ENCODE results near the gene KCNK6.
A peak's percentile ranks its signal among the peaks of the same experiment; 100 is the strongest.
"Not testable (repeated sequence)": the region's sequence is repeated elsewhere in the genome, so short reads cannot be mapped to it uniquely, and the experiment has no call there.

KCNK6 gene

DNA sequence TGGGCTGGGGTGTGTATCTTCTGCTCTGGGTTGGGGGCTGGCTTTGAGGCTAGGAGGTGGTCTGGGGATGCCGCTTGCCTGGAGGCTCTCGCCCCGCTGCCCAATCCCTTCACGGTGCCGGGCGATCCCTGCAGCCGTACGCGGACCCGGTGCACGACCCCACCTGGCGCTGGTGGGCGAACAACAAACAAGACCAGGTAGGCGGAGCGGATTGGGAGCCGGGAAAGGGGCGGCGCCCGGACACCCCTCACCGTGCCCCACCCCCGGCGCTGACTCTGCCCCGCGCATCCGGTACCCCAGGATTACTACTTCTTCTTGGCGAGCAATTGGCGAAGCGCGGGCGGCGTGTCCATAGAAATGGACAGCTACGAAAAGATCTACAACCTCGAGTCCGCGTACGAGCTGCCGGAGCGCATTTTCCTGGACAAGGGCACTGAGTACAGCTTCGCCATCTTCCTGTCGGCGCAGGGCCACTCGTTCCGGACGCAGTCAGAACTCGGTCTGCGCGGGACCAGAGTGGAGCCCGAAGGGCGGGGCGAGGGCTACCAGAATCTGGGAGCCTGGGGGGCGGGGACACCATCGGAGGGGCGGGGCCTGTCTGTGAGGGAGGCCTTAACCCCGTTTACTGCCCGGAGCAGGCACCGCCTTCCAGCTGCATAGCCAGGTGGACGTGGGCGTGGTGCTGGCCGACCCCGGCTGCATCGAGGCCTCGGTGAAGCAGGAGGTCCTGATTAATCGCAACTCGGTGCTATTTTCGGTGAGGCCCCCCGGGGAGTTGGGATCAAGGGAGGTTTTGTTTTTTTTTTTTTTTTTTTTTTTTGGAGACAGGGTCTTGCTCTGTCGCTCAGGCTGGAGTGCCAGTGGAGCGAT is 42.7 kb downstream of the KCNK6 start:
- peak; percentile 77 for DNase-seq

DNA sequence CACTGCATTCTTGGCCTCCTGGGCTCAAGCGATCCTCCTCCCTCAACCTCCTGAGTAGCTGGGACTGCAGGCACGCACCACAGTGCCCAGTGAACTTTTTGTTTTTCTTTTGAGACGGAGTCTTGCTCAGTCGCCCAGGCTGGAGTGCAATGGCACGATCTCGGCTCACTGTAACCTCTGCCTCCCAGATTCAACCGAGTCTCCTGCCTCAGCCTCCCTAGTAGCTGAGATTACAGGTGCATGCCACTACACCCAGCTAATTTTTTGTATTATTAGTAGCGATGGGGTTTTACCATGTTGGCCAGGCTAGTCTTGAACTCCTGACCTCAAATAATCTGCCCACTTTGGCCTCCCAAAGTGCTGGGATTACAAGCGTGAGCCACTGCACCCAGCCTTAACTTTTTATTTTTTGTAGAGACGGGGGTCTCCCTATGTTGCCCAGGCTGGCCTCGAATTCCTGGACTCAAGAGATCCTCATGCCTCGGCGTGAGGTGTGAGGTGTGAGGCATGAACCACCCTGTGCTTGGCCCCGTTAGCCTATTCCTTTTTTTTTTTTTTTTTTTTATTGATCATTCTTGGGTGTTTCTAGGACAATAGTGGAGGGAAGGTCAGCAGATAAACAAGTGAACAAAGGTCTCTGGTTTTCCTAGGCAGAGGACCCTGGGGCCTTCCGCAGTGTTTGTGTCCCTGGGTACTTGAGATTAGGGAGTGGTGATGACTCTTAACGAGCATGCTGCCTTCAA is 43.5 kb downstream of the KCNK6 start:
- not testable (repeated sequence) for DNase-seq

DNA sequence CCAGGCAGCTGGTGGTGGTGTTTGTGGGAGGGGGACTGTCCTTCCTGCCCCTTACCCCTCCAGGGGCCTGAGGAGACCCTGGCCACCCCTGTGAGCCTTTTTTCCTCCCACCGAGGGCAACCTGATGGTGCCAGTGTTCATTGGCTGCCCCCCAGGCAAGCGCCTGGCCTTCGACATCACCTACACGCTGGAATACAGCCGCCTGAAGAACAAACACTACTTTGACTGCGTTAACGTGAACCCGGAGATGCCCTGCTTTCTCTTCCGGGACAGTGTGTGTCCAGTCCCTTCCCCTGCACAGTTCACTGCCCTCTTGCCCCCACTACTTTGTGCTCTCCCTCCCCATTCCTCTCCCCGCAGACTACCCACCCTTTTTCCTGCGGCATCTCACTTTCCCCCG is 47.4 kb downstream of the KCNK6 start:
- DNase-seq: no peak

DNA sequence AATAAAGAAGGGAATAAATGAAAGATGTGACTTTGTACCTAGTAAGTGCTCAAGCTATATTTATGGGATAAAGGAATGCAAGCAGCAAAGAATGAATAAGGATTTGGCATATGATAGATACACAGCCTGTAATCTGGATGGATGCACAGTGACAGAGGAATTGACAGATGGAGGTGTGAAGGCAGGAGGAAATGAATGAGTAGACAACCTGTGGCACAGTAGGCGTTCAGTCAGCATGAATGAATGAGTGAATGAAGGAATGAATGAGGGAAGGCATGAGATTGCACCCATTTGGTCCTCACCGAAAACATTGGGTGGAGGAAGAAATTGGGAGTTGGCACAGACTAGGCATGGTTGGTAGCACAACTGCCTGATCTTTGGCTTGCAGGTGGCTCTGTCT is 49.9 kb downstream of the KCNK6 start:
- no peak for DNase-seq

DNA sequence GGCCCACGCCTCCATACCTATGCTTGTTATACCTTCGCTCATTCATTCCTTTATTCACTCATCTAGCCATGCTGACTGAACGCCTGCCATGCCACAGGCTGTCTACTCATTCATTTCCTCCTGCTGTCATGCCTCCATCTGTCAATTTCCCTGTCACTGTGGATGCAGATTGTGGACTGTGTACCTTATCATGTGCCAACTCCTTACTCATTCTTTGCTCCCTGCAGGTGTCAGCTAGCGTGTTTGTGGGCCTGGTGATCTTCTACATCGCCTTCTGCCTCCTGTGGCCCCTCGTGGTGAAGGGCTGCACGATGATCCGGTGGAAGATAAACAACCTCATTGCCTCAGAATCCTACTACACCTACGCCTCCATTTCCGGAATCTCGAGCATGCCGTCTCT is 50.7 kb downstream of the KCNK6 start:
- no peak for DNase-seq

DNA sequence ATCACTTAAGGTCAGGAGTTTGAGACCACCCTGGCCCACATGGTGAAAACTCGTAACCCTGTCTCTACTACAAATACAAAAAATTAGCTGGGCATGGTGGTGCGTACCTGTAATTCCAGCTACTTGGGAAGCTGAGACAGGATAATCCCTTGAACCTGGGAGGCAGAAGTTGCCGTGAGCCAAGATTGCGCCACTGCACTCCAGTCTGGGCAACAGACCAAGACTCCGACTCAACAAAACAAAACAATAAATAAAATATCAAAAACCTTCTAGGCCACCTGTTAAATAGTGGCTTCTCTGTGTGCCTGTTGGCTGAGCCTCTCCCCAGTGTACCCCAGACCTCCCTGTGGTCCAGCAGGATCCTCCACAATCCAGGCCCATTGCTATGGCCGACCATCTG is 51.4 kb downstream of the KCNK6 start:
- no peak for DNase-seq

DNA sequence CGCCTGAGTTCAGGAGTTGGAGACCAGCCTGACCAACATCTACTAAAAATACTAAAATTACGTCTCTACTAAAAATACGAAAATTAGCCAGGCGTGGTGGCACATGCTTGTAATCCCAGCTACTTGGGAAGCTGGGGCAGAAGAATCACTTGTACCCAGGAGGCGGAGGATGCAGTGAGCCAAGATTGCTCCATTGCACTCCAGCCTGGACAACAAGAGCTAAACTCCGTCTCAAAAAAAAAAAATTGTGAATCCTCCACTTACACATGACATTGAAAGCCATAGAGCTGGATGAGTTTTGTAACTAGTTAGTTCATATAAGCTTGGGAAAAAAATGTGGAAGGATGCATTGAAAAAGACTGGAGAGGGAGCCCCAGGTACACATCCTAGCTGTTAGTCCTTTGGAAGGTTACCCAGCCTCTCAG is 54.3 kb downstream of the KCNK6 start:
- DNase-seq: no peak

DNA sequence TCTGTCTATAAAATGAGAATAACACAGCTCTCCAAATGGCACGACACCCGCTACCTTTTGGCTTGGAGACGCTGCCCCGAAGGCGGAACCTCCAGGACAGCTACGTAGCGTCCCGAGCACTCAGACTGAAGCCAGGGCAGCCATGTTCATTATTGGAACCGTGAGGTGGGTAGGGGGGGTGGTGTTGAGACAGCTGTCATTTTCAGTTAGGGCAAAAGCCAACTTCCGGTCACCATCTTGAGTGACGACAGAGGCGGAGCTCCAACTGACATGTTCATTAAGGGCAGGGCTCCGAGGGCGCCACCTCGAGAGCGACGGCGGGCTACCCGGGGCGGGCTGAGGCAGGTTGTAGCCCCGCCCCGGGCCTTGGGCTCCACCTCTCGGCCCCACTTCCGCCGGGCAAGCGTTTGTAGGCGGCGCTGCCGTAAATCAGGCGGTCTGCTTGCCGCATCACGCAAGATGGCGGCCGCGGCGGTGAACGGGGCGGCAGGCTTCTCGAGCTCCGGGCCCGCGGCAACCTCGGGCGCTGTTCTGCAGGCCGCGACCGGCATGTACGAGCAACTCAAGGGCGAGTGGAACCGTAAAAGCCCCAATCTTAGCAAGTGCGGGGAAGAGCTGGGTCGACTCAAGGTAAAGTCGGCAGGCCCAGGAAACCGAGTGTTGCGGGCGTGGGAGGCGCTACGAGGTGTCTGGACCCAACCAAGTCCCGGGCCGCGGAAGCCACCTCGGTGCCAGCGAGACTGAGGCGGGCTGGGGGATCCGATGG is 54.9 kb downstream of the KCNK6 start, which contains the start of gene PSMD8:
Gene PSMD8, plus strand, starts transcription at position 240 of the 766 bp plus-strand sequence. Its CDS starts 31 bp downstream, at position 271.
- DNase-seq: peak; percentile 100

DNA sequence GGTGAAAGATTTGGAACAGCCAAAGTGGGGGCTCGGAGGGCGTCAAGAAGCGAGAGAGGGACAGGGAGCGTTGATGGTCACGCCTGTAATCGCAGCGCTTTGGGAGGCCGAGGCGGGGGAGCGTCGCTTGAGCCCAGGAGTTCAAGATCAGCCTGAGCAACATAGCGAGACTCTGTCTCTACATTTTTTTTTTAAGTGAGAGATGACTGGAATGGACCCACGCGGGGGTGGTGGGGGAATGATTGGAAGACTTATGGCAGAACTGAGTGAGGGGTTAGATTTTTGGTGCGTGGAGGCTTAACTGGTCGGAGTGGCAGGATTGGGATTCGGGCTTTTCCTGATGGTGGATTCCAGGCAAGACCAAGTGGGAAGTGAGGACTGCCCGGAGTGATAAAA is 55.5 kb downstream of the KCNK6 start:
- DNase-seq: no peak

DNA sequence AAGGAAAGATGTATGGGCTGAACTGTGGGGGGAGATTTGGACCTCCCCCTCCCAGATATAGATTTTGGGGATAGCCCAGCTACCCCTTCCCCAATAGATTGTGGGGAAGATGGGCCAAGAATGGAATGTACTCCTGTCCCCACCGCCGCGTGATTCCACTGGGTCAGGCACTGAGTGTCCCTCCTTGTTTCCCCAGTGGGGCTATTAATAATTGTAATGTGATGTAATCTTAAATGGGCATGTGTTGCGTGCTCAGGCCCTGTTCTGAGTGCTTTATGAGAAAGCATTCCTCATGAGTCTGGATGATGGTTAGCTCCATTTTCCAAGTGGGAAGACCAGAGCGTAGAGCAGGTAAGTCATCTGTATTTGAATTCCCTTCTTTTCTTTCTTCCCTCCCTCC is 56.1 kb downstream of the KCNK6 start:
- no peak for DNase-seq

DNA sequence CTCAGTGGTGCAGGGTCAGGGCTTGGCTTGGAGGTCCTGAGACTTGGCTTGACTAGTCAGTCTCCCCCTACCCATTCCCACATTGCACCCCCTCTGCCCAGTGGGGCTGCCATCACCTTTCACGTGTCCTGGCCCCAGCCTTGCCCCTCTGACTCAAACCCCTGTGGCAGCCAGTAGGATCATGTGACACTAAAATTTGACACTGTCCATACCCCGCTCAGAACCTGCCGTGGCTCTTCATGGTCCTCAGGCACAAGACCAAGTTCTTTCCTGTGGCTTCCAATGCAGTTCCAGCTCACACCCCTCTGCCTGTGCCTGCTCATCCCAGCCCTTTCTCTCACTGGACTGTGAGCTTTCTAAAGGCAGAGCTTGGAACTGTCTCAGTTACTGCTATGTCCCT is 56.9 kb downstream of the KCNK6 start:
- DNase-seq: no peak

DNA sequence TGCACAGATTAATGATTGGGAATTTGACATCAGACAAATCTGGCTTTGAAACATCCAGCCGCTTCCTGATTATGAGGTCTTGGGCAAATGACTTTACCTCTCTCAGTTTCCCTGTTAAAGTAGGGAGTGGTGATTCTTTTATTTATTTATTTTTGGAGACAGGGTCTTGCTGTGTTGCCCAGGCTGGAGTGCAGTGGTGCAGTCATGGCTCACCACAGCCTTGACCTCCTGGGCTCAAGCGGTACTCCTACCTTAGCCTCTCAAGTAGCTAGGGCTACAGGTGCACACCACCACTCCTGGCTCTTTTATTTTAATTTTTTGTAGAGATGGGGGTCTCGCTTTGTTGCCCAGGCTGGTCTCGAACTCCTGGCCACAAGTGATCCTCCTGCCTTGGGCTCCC is 57.4 kb downstream of the KCNK6 start:
- no peak for DNase-seq

DNA sequence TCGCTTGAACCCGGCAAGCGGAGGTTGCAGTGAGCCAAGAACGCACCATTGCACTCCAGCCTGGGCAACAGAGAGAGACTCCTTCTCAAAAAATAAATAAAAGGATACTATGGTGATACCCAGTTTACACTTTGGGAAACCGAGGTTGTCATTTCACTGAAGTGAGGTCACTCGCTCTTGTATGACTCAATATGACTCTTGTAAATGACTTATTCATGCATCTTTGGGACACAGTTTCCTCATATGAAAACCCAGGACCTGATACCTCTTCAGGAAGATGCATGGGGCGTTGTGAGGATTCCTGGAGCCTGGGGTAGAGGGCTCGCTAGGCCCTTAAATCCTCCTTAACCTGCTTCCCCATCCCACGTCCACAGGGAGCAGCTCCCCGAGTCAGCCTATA is 59.2 kb downstream of the KCNK6 start:
- DNase-seq: no peak

DNA sequence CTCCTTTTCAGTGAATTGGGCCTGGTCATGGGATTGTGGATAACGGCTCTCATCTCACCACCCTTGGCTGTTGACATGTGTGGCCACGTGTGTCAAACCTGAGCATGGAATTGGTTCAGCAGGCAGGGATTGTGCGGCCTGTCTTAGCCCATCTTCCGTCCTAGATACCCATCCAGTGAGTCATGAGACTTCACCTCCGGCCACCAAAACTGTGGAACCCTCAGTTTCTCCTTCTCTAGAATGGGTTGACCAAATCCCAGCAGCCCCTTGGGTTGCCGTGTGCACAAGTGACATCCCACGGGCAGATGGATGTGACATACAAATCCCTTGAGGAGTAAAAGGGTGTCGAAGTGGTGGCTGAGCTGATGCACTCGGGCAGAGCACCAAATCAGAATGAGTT is 61.5 kb downstream of the KCNK6 start:
- DNase-seq: no peak

All from CD4-positive, alpha-beta T cell treated with Interleukin-21 for 1 hour (primary cell).